ENCODE measurements around the gene FAM107A.

Gene FAM107A

DNA sequence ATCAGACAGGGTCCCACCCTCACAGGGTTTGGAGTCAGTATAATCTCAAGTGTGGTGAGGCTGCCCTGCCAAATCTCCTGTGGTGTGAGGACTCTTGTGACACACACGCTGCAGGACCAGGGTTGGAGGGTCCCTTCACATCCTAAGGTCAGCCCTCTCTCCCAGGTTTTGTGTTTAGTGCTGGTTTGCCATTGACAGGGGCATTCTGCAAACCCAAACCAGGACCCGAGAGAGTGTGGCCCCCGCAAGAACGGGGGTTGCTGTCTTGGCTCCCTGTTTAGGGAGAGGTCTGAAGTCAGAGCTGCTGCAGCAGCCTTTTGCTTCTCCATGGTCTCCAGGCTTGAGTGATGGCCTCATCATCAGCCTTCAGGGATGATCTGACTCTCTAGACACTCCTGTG, 14.7 kb downstream of the FAM107A start:
- Histone ChIP-seq H2AK5ac (ENCODE audit: low read length) (no peak overlapping the region), H3K9ac (ENCODE audit: low read length) (no peak overlapping the region), H3K79me2 (ENCODE audit: control insufficient read depth, insufficient read depth, low read length) (no peaks in the 10 kb centered on the region), H3K4me3 (ENCODE audit: low read length) (no peak overlapping the region), H4K5ac (ENCODE audit: low read length) (no peak overlapping the region), H3K4me1 (ENCODE audit: control insufficient read depth, low read depth, low read length) (peaks cover 6% of the 10 kb centered on the region), H3K18ac (ENCODE audit: low read length) (peak overlapping the region; percentile 33), H3K4me2 (ENCODE audit: low read length) (no peak overlapping the region), H3K79me1 (ENCODE audit: low read length) (no peaks in the 10 kb centered on the region), H2BK120ac (ENCODE audit: low read depth, low read length) (no peak overlapping the region), H3K27me3 (ENCODE audit: insufficient read depth, low read length, poor library complexity) (no peaks in the 10 kb centered on the region), H3K4ac (ENCODE audit: low read depth, low read length) (no peak overlapping the region), H4K8ac (ENCODE audit: low read depth, low read length) (no peak overlapping the region), H2BK15ac (replicated peaks; ENCODE audit: low read depth) (no peak overlapping the region), H2BK5ac (ENCODE audit: low read length) (no peak overlapping the region), H3K56ac (ENCODE audit: low read length) (no peak overlapping the region), H3K27ac (ENCODE audit: low read depth, low read length) (no peak overlapping the region), H3K36me3 (ENCODE audit: control insufficient read depth, insufficient read depth, low read length) (no peaks in the 10 kb centered on the region), H3K23ac (ENCODE audit: low read length) (no peak overlapping the region)
- DNase-seq = no peak
- no CpG with 5 or more reads among the region's 4 CpGs for WGBS (ENCODE audit: extremely low coverage, insufficient coverage, low lambda C conversion rate)

DNA sequence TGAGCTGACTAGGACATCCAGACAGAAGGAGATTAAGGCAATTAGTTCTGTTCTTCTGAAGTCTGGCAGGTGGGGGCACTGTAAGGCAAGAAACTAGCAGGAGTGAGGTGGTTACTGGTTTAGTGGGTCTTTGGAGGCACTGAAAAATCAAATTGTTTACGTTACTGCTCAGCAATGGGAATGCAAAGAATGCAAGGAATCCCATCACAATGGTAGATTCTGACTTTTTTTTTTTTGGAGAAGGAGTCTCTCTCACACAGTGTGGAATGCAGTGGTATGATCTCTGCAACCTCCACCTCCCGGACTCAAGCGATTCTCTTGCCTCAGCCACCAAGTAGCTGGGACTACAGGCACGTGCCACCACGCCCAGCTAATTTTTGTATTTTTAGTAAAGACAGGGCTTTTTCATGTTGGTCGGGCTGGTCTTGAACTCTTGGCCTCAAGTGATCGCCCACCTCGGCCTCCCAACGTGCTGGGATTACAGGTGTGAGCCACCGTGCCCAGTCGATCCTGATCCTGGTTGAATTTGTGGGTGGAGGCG, 16.4 kb downstream of the FAM107A start:
- no peak overlapping the region for H2BK15ac ChIP-seq (replicated peaks; ENCODE audit: low read depth)
- no CpG with 5 or more reads among the region's 12 CpGs for WGBS (ENCODE audit: extremely low coverage, insufficient coverage, low lambda C conversion rate)
- H3K36me3 ChIP-seq (ENCODE audit: control insufficient read depth, insufficient read depth, low read length) = no peaks in the 10 kb centered on the region
- no peak overlapping the region for H4K5ac ChIP-seq (ENCODE audit: low read length)
- H3K27me3 ChIP-seq (ENCODE audit: insufficient read depth, low read length, poor library complexity) = no peaks in the 10 kb centered on the region
- no peak overlapping the region for H2BK5ac ChIP-seq (ENCODE audit: low read length)
- H3K4me1 ChIP-seq (ENCODE audit: control insufficient read depth, low read depth, low read length) = peaks cover 3% of the 10 kb centered on the region
- H3K4me2 ChIP-seq (ENCODE audit: low read length) = no peak overlapping the region
- no peak overlapping the region for H3K23ac ChIP-seq (ENCODE audit: low read length)
- no peak overlapping the region for H2AK5ac ChIP-seq (ENCODE audit: low read length)
- no peak overlapping the region for H3K4me3 ChIP-seq (ENCODE audit: low read length)
- no peak overlapping the region for H3K9ac ChIP-seq (ENCODE audit: low read length)
- peak; percentile 99 for DNase-seq
- no peaks in the 10 kb centered on the region for H3K79me1 ChIP-seq (ENCODE audit: low read length)
- H3K79me2 ChIP-seq (ENCODE audit: control insufficient read depth, insufficient read depth, low read length) = no peaks in the 10 kb centered on the region
- no peak overlapping the region for H3K18ac ChIP-seq (ENCODE audit: low read length)
- no peak overlapping the region for H4K8ac ChIP-seq (ENCODE audit: low read depth, low read length)
- H3K4ac ChIP-seq (ENCODE audit: low read depth, low read length) = no peak overlapping the region
- peak overlapping the region; percentile 69 for H3K56ac ChIP-seq (ENCODE audit: low read length)
- peak overlapping the region; percentile 9 for H3K27ac ChIP-seq (ENCODE audit: low read depth, low read length)
- no peak overlapping the region for H2BK120ac ChIP-seq (ENCODE audit: low read depth, low read length)

DNA sequence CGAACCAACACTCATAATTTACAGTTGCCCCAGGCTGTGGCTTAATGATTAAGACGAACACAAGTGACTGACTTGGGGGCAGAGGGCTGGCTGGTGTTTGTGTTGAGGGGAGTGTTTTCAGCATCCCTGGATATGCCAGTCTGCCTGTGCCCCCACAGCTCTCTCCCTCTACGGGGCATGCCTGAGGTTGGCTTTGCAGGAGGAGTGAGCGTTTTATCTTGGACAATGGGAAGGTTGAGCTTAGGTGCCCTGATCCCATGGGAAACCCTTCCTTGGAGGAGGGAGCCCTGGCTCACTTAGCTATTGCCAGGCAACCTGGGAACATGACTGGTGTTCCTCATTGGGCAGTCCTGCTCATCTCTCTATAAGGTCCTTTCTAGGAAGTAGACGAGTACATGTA, 17.6 kb downstream of the FAM107A start:
- no peak overlapping the region for H3K4me2 ChIP-seq (ENCODE audit: low read length)
- peak overlapping the region; percentile 44 for H2AK5ac ChIP-seq (ENCODE audit: low read length)
- no peak overlapping the region for H3K9ac ChIP-seq (ENCODE audit: low read length)
- no peak overlapping the region for H4K5ac ChIP-seq (ENCODE audit: low read length)
- peaks cover 2% of the 10 kb centered on the region for H3K4me1 ChIP-seq (ENCODE audit: control insufficient read depth, low read depth, low read length)
- no peaks in the 10 kb centered on the region for H3K79me1 ChIP-seq (ENCODE audit: low read length)
- WGBS (ENCODE audit: extremely low coverage, insufficient coverage, low lambda C conversion rate) = no CpG with 5 or more reads among the region's 5 CpGs
- H2BK5ac ChIP-seq (ENCODE audit: low read length) = no peak overlapping the region
- no peak for DNase-seq
- H3K4me3 ChIP-seq (ENCODE audit: low read length) = no peak overlapping the region
- H2BK15ac ChIP-seq (replicated peaks; ENCODE audit: low read depth) = no peak overlapping the region
- no peak overlapping the region for H3K56ac ChIP-seq (ENCODE audit: low read length)
- H3K27me3 ChIP-seq (ENCODE audit: insufficient read depth, low read length, poor library complexity) = no peaks in the 10 kb centered on the region
- H2BK120ac ChIP-seq (ENCODE audit: low read depth, low read length) = no peak overlapping the region
- H3K18ac ChIP-seq (ENCODE audit: low read length) = no peak overlapping the region
- no peak overlapping the region for H3K23ac ChIP-seq (ENCODE audit: low read length)
- H3K27ac ChIP-seq (ENCODE audit: low read depth, low read length) = no peak overlapping the region
- no peaks in the 10 kb centered on the region for H3K79me2 ChIP-seq (ENCODE audit: control insufficient read depth, insufficient read depth, low read length)
- no peaks in the 10 kb centered on the region for H3K36me3 ChIP-seq (ENCODE audit: control insufficient read depth, insufficient read depth, low read length)
- H4K8ac ChIP-seq (ENCODE audit: low read depth, low read length) = no peak overlapping the region
- peak overlapping the region; percentile 17 for H3K4ac ChIP-seq (ENCODE audit: low read depth, low read length)

DNA sequence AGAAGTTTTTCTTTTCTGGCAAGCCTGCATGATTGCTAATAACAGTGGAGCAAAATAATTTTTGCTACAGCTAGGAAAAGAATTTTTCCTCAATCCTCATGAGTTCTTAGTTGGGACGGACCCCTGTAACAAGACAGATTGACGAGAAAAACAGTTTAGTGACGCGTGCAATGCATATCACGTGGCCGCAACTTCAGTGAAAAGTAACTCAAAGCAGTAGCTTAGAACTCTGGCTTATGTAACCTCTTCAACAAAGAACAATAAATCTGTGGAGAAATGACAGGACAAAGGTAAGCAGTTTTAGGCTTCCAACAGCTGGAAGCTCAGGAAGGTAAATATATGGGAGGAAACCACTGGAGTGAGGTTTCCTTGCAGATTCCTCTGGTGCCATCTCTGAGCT, 19.7 kb downstream of the FAM107A start:
- H2AK5ac ChIP-seq (ENCODE audit: low read length) = no peak overlapping the region
- no peak overlapping the region for H2BK120ac ChIP-seq (ENCODE audit: low read depth, low read length)
- H3K79me1 ChIP-seq (ENCODE audit: low read length) = no peaks in the 10 kb centered on the region
- H3K23ac ChIP-seq (ENCODE audit: low read length) = no peak overlapping the region
- H3K9ac ChIP-seq (ENCODE audit: low read length) = no peak overlapping the region
- H3K36me3 ChIP-seq (ENCODE audit: control insufficient read depth, insufficient read depth, low read length) = no peaks in the 10 kb centered on the region
- no peak for DNase-seq
- no peak overlapping the region for H4K8ac ChIP-seq (ENCODE audit: low read depth, low read length)
- no peak overlapping the region for H3K4me2 ChIP-seq (ENCODE audit: low read length)
- no peak overlapping the region for H4K5ac ChIP-seq (ENCODE audit: low read length)
- H3K18ac ChIP-seq (ENCODE audit: low read length) = no peak overlapping the region
- H3K56ac ChIP-seq (ENCODE audit: low read length) = no peak overlapping the region
- no peak overlapping the region for H3K27ac ChIP-seq (ENCODE audit: low read depth, low read length)
- H3K27me3 ChIP-seq (ENCODE audit: insufficient read depth, low read length, poor library complexity) = no peaks in the 10 kb centered on the region
- no CpG with 5 or more reads among the region's 6 CpGs for WGBS (ENCODE audit: extremely low coverage, insufficient coverage, low lambda C conversion rate)
- H2BK5ac ChIP-seq (ENCODE audit: low read length) = no peak overlapping the region
- H3K79me2 ChIP-seq (ENCODE audit: control insufficient read depth, insufficient read depth, low read length) = no peaks in the 10 kb centered on the region
- H3K4me3 ChIP-seq (ENCODE audit: low read length) = no peak overlapping the region
- H2BK15ac ChIP-seq (replicated peaks; ENCODE audit: low read depth) = no peak overlapping the region
- H3K4me1 ChIP-seq (ENCODE audit: control insufficient read depth, low read depth, low read length) = peaks cover 2% of the 10 kb centered on the region
- no peak overlapping the region for H3K4ac ChIP-seq (ENCODE audit: low read depth, low read length)

DNA sequence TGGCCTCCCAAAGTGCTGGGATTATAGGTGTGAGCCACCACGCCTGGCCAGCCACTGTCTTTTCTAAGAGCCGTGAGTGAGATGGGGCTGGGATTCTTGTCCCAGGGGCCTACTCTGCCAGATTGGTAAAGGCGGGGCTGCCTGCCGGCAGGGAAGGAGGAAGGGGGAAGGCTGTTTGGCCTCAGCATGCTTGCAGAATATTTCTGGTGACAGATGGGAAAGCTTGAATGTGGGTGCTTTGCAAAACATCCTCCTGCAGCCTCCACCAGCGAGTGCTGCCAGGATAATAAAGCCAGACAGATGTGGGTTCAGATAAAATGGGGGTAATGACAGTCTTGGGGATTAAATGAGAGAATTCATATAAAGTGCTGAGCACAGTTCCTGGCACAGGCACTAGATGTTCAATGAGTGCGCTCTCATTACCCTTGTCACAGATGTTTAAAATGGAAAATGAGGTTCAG, 20.4 kb downstream of the FAM107A start:
- Histone ChIP-seq H3K27ac (ENCODE audit: low read depth, low read length) (no peak overlapping the region), H3K4ac (ENCODE audit: low read depth, low read length) (no peak overlapping the region), H3K56ac (ENCODE audit: low read length) (no peak overlapping the region), H2BK15ac (replicated peaks; ENCODE audit: low read depth) (no peak overlapping the region), H3K4me2 (ENCODE audit: low read length) (no peak overlapping the region), H3K18ac (ENCODE audit: low read length) (no peak overlapping the region), H2BK5ac (ENCODE audit: low read length) (no peak overlapping the region), H3K79me2 (ENCODE audit: control insufficient read depth, insufficient read depth, low read length) (no peaks in the 10 kb centered on the region), H2BK120ac (ENCODE audit: low read depth, low read length) (no peak overlapping the region), H3K4me3 (ENCODE audit: low read length) (no peak overlapping the region), H3K27me3 (ENCODE audit: insufficient read depth, low read length, poor library complexity) (no peaks in the 10 kb centered on the region), H4K8ac (ENCODE audit: low read depth, low read length) (no peak overlapping the region), H4K5ac (ENCODE audit: low read length) (no peak overlapping the region), H3K9ac (ENCODE audit: low read length) (no peak overlapping the region), H3K79me1 (ENCODE audit: low read length) (no peaks in the 10 kb centered on the region), H3K4me1 (ENCODE audit: control insufficient read depth, low read depth, low read length) (peaks cover 2% of the 10 kb centered on the region), H2AK5ac (ENCODE audit: low read length) (no peak overlapping the region), H3K23ac (ENCODE audit: low read length) (no peak overlapping the region), H3K36me3 (ENCODE audit: control insufficient read depth, insufficient read depth, low read length) (no peaks in the 10 kb centered on the region)
- no peak for DNase-seq
- WGBS (ENCODE audit: extremely low coverage, insufficient coverage, low lambda C conversion rate) = no CpG with 5 or more reads among the region's 6 CpGs

DNA sequence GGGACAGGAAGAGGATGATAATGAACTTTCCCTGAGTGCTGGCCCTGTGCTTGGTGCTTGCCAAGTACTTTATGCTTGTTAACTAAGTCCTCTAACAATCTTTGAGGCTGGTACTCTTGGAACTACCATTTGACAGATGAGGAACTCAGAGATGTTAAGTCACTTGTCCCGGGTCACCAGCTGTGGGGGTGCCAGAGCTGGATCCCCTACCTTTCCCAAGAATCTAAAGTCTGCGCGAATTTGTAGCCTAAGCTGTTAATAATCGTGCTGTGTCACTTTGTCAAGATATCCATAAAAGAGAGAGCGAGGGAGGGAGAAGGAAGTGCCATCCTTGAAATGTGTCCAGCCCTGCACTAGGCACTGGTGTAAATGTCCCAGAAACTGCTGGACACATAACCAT, 21.2 kb downstream of the FAM107A start:
- H4K8ac ChIP-seq (ENCODE audit: low read depth, low read length) = no peak overlapping the region
- no peak overlapping the region for H3K9ac ChIP-seq (ENCODE audit: low read length)
- H3K23ac ChIP-seq (ENCODE audit: low read length) = no peak overlapping the region
- no peak overlapping the region for H2BK15ac ChIP-seq (replicated peaks; ENCODE audit: low read depth)
- no peak overlapping the region for H3K27ac ChIP-seq (ENCODE audit: low read depth, low read length)
- H3K79me1 ChIP-seq (ENCODE audit: low read length) = no peaks in the 10 kb centered on the region
- H2BK120ac ChIP-seq (ENCODE audit: low read depth, low read length) = no peak overlapping the region
- H3K4me3 ChIP-seq (ENCODE audit: low read length) = no peak overlapping the region
- H2AK5ac ChIP-seq (ENCODE audit: low read length) = no peak overlapping the region
- no peaks in the 10 kb centered on the region for H3K79me2 ChIP-seq (ENCODE audit: control insufficient read depth, insufficient read depth, low read length)
- H3K36me3 ChIP-seq (ENCODE audit: control insufficient read depth, insufficient read depth, low read length) = no peaks in the 10 kb centered on the region
- no peak overlapping the region for H3K56ac ChIP-seq (ENCODE audit: low read length)
- H2BK5ac ChIP-seq (ENCODE audit: low read length) = no peak overlapping the region
- no peaks in the 10 kb centered on the region for H3K4me1 ChIP-seq (ENCODE audit: control insufficient read depth, low read depth, low read length)
- WGBS (ENCODE audit: extremely low coverage, insufficient coverage, low lambda C conversion rate) = no CpG with 5 or more reads among the region's 5 CpGs
- H3K27me3 ChIP-seq (ENCODE audit: insufficient read depth, low read length, poor library complexity) = no peaks in the 10 kb centered on the region
- no peak overlapping the region for H4K5ac ChIP-seq (ENCODE audit: low read length)
- H3K18ac ChIP-seq (ENCODE audit: low read length) = no peak overlapping the region
- H3K4me2 ChIP-seq (ENCODE audit: low read length) = no peak overlapping the region
- no peak overlapping the region for H3K4ac ChIP-seq (ENCODE audit: low read depth, low read length)
- DNase-seq = no peak

Data from mesendoderm (in vitro differentiated cells).